NB4 (cell line): Measurements from ENCODE around the gene SPOCK2.
"Not testable (repeated sequence)": the region's sequence is repeated elsewhere in the genome, so short reads cannot be mapped to it uniquely, and the experiment has no call there.

Source experiments
- MYC ChIP-seq: IDR thresholded peaks from 2 replicates; pipeline ENCODE4 v1.6.1; 2011; ENCODE audit warnings: low read depth, low read length
- POLR2A ChIP-seq: IDR thresholded peaks from 2 replicates; pipeline ENCODE4 v1.6.1; 2011; ENCODE audit warnings: mild to moderate bottlenecking; ENCODE audit not compliant: insufficient read length; ENCODE audit errors: extremely low read depth
- TF ChIP-seq, protein P1 (sequence below): IDR thresholded peaks from one replicate; pipeline ENCODE4 v1.5.1; 2012; ENCODE audit warnings: low read depth, low read length
- TF ChIP-seq, protein P2 (sequence below): IDR thresholded peaks from 2 replicates; pipeline ENCODE4 v1.6.1; 2011; ENCODE audit warnings: low read depth, low read length

DNA sequence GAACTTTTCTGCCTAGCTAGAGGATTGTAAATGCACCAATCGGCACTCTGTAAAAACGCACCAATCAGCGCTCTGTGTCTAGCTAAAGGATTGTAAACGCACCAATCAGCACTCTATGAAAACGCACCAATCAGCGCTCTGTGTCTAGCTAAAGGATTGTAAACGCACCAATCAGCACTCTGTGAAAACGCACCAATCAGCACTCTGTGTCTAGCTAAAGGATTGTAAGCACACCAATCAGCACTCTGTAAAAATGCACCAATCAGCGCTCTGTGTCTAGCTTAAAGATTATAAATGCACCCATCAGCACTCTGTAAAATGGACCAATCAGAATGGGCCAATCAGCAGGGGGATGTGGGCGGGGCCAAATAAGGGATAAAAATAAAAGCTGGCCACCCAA, 47.9 kb upstream of the SPOCK2 start:
- TF ChIP-seq POLR2A, MYC: not testable (repeated sequence)
- TF ChIP-seq, protein P1, sequence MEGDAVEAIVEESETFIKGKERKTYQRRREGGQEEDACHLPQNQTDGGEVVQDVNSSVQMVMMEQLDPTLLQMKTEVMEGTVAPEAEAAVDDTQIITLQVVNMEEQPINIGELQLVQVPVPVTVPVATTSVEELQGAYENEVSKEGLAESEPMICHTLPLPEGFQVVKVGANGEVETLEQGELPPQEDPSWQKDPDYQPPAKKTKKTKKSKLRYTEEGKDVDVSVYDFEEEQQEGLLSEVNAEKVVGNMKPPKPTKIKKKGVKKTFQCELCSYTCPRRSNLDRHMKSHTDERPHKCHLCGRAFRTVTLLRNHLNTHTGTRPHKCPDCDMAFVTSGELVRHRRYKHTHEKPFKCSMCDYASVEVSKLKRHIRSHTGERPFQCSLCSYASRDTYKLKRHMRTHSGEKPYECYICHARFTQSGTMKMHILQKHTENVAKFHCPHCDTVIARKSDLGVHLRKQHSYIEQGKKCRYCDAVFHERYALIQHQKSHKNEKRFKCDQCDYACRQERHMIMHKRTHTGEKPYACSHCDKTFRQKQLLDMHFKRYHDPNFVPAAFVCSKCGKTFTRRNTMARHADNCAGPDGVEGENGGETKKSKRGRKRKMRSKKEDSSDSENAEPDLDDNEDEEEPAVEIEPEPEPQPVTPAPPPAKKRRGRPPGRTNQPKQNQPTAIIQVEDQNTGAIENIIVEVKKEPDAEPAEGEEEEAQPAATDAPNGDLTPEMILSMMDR = not testable (repeated sequence)
- TF ChIP-seq, protein P2, sequence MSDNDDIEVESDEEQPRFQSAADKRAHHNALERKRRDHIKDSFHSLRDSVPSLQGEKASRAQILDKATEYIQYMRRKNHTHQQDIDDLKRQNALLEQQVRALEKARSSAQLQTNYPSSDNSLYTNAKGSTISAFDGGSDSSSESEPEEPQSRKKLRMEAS = not testable (repeated sequence)
